GM13976 (cell line): Measurements from ENCODE around the gene TMPRSS11B.

ENCODE experiments used
- DNase-seq: peaks from one replicate; pipeline ENCODE4 v3.0.0; 2012; ENCODE audit warnings: low spot score
- CTCF ChIP-seq: IDR thresholded peaks from 2 replicates; pipeline ENCODE4 v1.5.1; 2012; ENCODE audit warnings: borderline replicate concordance, mild to moderate bottlenecking; ENCODE audit not compliant: insufficient read depth; ENCODE audit errors: extremely low read depth, missing control alignments, control extremely low read depth
- in situ Hi-C: fragments of 300-500 bp; cut with MboI; formaldehyde crosslinking; loops from one replicate; pipeline ENCODE4 v1.12.0; 2022; ENCODE audit warnings: low sequenced_read_pairs, mixed read lengths, inconsistent platforms; ENCODE audit not compliant: unreplicated experiment

TMPRSS11B gene

DNA sequence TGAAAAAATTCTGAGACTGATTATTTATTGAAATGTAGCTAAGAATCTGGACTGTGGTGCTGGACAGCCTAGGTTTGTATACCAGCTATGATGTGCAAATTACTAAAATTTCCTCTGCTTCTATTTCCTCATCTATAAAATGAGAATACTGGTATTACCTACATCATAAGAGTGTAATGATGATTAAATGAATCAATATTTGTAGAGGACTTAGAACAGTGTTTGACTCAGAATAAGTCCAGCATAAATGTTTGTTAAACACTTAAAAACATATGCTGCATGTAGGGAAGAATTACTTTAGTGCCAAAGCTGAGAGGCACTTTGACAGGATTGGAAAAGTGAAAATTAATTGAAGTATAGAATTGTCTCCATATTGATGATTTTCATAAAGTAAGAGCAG lies 60.6 kb downstream of the TMPRSS11B start:
- in situ Hi-C loops, result no loop called here
- no peak for DNase-seq
- TF ChIP-seq CTCF, result no peak

DNA sequence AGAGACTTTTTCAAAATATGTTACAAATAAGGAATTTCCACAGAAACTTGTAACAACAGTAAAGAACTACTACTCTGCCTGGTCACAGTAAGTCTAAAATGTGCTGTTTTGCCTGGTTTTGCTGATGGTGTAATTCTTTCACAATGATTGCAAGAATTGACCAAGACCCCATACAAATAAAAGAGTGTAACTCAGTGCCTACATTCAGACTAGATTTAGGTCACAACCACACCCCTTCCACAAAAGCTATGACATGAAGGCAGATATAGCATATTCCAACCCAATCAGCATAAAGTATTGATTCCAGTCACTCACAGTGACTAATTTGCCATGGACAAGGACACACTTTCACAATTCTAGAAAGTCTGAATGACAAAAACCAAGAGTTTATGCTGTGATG lies 62.1 kb downstream of the TMPRSS11B start:
- DNase-seq, result no peak
- in situ Hi-C loops, result no loop called here
- TF ChIP-seq CTCF, result no peak

- in situ Hi-C loops, result no loop called here
- DNase-seq, result no peak
- no peak for TF ChIP-seq CTCF
Measured at GRCh38 chr4:68182382-68182820, 63.1 kb downstream of the TMPRSS11B start.

DNA sequence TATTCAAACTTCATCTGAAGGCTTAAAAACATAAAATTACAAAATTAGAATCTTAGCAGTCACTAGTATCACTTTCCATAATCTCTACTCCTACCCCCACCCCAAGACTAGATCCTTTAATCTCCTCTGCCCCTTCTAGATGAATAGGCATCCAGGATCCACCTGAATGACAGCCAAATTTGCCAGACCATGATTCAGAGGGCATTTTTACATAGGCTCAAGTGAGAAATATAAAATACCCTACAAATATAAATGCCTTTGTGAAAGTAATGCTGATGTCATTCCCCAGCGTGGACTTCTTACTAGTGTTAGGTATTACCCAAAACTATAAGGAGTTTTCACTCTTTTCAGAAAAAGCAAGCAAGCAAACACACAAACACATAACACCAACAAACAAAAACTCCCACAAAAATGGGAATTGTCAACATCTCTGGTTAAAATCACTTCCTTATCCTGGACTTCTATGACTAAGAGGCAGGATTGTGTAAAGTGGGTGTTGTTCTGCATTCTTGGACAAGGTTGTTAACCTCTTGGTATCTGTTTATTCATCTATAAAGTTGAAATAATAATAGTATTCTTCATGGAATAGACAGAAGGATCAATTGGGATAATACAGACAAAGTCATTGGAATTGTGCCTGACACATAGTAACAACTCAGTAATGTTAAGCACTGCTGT lies 64.5 kb downstream of the TMPRSS11B start:
- DNase-seq, result no peak
- in situ Hi-C loops, result no loop called here
- TF ChIP-seq CTCF, result no peak

- no peak for DNase-seq
- TF ChIP-seq CTCF, result no peak
- in situ Hi-C loops, result no loop called here
Measured at GRCh38 chr4:68176904-68177303, 68.6 kb downstream of the TMPRSS11B start.
